SJSA1 (cell line): ENCODE data around the gene DPY19L2. TPM values are rescaled to one million over a fixed set of nuclear protein-coding genes. Genes with fewer than 3 reads are reported as not detected.
"Not testable (repeated sequence)": the region's sequence is repeated elsewhere in the genome, so short reads cannot be mapped to it uniquely, and the experiment has no call there.

Source experiments
- DNase-seq, 2 experiments: peaks; one replicate each; pipeline ENCODE4 v3.0.0-alpha.2; 2015 to 2020; ENCODE audit warnings: low spot score in 2 of 2, low read depth in 1 of 2
- H3K27ac ChIP-seq: fragments of 250-450 bp; sonication (Bioruptor Pico); 2 replicates; pipeline ENCODE4 v1.5.1; 2020; ENCODE audit warnings: mild to moderate bottlenecking, moderate library complexity
- H3K27me3 ChIP-seq: fragments of 250-450 bp; sonication (Bioruptor Pico); replicated peaks from 2 replicates; pipeline ENCODE4 v1.5.1; 2020; ENCODE audit warnings: mild to moderate bottlenecking, moderate library complexity
- H3K36me3 ChIP-seq: fragments of 250-450 bp; sonication (Bioruptor Pico); 2 replicates; pipeline ENCODE4 v1.5.1; 2020; ENCODE audit warnings: mild to moderate bottlenecking
- H3K4me1 ChIP-seq: fragments of 250-450 bp; sonication (Bioruptor Pico); replicated peaks from 2 replicates; pipeline ENCODE4 v1.6.1; 2021; ENCODE audit warnings: mild to moderate bottlenecking
- H3K4me3 ChIP-seq: fragments of 250-450 bp; sonication (Bioruptor Pico); 2 replicates; pipeline ENCODE4 v1.5.1; 2020; ENCODE audit warnings: mild to moderate bottlenecking
- H3K9me3 ChIP-seq: fragments of 250-450 bp; sonication (Bioruptor Pico); replicated peaks from 2 replicates; pipeline ENCODE4 v1.5.1; 2020; ENCODE audit warnings: mild to moderate bottlenecking
- total RNA-seq: library from RNA; depleted of rRNA; stranded (reverse); fragments of >200 nt; shearing (Covaris generic); gene quantifications from 2 replicates; pipeline ENCODE4 v1.2.3, GENCODE V29; 2014; rRNA removed

Gene DPY19L2
- 6.1 and 7.0 TPM in 2 replicates for total RNA-seq

DNA sequence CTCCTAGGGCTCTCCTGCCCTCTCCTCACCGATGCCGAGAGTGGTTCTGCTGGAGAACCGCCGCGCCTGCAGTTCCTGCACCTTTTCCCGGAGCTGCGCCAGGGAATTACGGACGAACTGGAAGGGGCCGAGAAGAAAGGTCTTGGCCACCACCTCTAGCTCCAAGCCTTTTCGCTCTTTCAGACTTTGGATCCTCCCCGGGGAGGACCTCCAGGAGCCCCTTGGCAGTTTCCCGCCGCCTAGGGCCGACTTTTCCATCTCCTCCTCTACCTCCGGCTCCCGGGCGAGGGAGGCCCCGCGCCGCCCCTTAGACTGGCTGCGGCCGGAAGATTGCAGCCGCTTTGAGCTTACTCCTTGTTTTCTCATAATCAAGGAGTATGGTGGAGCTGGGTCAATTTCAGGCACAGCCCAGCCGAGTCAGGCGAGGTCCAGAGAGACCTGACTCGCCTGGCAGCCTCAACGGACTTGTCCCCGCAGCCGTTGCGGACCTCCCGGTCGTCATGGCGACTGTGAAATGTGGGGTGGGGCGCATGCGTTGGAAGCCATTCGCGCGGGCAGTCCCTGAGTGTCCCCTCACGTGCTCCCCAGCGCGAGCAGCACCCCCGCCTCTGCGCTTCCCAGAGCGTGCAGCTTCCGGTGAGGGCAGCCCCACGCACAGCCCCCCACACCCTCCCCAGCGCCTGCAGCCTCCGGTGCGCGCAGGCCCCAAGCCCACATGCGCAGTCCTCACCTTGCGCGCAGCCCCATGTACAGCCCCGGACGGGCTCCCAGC, at the start of gene DPY19L2:
TSS of gene DPY19L2 (minus strand) at position 466 of the 772 bp plus-strand sequence. CDS start at position 366, 100 bp downstream.
- Histone ChIP-seq H3K27me3 (no peaks in the 10 kb centered on the region), H3K4me3 (peak within 1 kb of the TSS; percentile 74), H3K4me1 (no peaks in the 10 kb centered on the region), H3K9me3 (no peaks in the 10 kb centered on the region), H3K27ac (peak within 1 kb of the TSS; percentile 80), H3K36me3 (no peaks in the 10 kb centered on the region)
- DNase-seq: peak; percentile 69 to 81

DNA sequence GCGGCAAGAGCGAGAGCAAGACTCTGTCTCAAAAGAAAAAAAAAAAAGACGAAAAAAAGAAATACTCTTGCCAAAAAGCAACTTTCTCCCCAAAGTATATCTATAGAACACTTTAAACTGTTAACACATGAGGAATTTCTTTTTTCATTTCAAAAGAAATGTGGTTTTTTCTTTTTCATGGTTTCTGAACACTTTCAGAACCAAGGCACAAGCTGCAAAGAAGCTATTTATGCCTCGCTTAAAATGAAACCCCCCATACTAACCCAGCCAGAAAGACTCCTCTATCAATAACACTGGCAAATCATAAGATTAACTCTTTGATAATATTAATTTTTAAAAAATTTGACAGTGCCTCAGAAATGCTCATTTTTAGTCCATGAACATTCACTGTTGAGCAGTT, 48.6 kb upstream of the DPY19L2 start:
- H3K4me1 ChIP-seq, DNase-seq, H3K27me3 ChIP-seq, H3K9me3 ChIP-seq, H3K4me3 ChIP-seq, H3K27ac ChIP-seq, H3K36me3 ChIP-seq: not testable (repeated sequence)

DNA sequence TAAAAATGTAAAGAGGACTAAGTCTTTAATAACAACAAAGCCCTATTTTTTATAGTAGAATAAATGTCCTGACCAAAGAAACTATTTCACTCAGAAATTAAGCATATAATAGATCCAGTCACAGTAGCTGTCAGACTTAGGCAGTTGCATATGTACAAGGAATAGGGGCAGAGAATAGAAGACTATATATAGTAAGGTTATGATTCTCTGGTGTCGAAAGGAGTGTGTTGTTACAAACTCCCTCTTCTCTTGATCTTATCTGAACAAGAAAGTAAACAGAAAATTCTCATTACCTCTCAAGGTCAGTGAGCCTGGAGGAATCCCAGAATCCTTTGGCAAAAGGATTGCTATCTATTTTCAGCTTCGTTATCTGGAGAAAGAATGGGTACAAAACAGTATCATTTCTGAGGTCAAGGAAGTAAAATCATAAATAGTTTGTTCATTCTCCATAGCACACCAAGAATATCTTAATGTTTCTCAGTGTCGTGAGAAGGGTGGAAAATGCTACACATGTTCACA, 46.9 kb upstream of the DPY19L2 start:
- not testable (repeated sequence) for H3K4me3 ChIP-seq, H3K27ac ChIP-seq, H3K9me3 ChIP-seq, H3K4me1 ChIP-seq, DNase-seq, H3K36me3 ChIP-seq, H3K27me3 ChIP-seq

DNA sequence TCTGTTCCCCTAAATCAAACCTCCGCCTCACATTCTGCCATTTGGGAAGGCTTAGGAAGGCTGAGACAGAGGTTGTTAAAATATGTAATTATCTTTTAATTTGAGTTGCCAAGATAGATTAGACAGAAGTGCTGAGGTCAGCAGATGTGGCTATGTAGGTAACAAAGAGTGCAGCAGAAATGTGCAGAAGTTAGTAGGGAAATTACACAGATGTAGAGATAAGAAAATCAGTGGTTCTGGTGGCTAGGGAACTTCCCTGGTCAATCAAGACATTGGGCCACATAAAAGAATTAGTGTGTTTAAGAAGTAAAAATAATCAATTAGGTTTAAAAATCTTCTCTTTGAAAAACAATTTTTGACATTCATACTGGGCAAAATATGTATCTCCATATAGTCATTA, 46.1 kb upstream of the DPY19L2 start:
- DNase-seq, H3K27me3 ChIP-seq, H3K9me3 ChIP-seq, H3K27ac ChIP-seq, H3K4me1 ChIP-seq, H3K36me3 ChIP-seq, H3K4me3 ChIP-seq: not testable (repeated sequence)

GRCh38 chr12:63713681-63714075, 45.4 kb upstream of the DPY19L2 start:
- not testable (repeated sequence) for H3K4me1 ChIP-seq

GRCh38 chr12:63712979-63713680, 44.8 kb upstream of the DPY19L2 start:
- H3K9me3 ChIP-seq, H3K27ac ChIP-seq, H3K27me3 ChIP-seq, DNase-seq, H3K4me3 ChIP-seq, H3K4me1 ChIP-seq, H3K36me3 ChIP-seq: not testable (repeated sequence)

More at GRCh38 chr12:63713681-63714075, 45.4 kb upstream of the DPY19L2 start:
- not testable (repeated sequence) for DNase-seq, H3K9me3 ChIP-seq, H3K27ac ChIP-seq, H3K36me3 ChIP-seq, H3K27me3 ChIP-seq, H3K4me3 ChIP-seq

DNA sequence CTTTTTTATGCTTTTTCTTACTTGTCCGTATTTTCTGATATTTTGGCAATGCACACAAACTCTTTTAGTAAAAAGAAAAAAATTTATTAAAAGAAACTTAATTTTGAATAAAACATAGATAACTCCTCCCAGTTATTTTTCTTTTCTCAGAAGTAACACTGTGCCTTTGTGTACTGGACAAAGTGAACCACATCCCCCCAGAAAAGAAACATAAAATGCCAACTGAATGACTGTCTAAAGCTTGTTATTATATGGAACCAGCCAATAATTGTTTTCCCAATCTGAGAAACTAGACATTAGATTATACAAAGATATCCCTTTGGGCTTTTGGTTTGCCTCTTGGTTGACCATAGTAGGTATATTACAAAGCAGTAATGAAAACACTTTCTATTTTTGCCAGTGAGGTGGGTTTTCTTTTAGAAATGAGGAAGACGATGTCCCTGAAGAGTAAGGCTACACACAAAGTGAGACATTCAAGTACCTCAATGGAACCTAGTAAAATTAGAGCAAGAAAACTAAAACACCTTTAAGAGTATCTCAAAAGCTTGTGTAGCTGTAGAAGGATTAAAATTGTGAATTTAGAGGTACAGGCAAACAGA, 44.2 kb upstream of the DPY19L2 start:
- not testable (repeated sequence) for DNase-seq, H3K4me3 ChIP-seq, H3K27me3 ChIP-seq, H3K36me3 ChIP-seq, H3K9me3 ChIP-seq, H3K4me1 ChIP-seq, H3K27ac ChIP-seq

DNA sequence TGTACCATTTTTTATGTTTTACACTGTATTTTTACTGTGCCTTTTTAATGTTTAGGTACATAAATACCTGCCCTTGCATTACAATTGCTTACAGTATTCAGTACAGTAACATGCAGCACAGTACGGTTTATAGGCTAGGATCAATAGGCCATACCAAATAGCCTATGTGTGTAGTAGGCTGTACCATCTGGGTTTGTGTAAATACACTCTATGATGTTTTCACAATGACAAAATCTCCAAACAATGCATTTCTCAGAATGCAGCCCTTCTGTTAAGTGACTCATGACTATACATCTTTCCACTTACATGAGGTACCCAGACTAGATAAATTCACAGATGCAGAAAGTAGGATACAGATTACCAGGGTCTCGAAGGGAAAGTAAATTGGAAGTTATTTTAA, 43.0 kb upstream of the DPY19L2 start:
- H3K4me1 ChIP-seq, H3K4me3 ChIP-seq, H3K27me3 ChIP-seq, H3K9me3 ChIP-seq, H3K27ac ChIP-seq, H3K36me3 ChIP-seq, DNase-seq: not testable (repeated sequence)

DNA sequence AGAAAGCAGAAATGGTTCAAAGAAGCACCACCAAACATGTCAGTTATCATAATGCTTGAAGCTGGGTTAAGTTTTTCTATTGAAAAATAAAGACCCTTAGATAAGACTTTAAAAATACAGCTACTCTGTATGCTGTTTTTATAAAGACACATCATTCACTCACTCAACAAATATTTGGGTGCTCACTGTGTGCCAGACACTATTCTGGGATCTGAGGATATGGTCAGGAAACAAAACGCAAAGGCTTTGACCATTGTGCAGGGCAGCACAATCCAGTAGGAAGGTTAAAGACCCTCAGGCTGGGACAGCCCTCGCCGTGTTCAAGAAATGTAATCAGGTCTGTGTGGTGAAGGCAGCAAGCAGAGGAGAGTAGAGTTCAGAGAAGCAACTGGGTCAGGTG, 38.0 kb upstream of the DPY19L2 start:
- Histone ChIP-seq H3K27ac (no peak overlapping the region), H3K9me3 (no peaks in the 10 kb centered on the region), H3K4me1 (no peaks in the 10 kb centered on the region), H3K36me3 (no peaks in the 10 kb centered on the region), H3K27me3 (no peaks in the 10 kb centered on the region), H3K4me3 (no peak overlapping the region)
- DNase-seq: no peak

GRCh38 chr12:63699678-63700382, 31.5 kb upstream of the DPY19L2 start:
- H3K4me3 ChIP-seq, H3K4me1 ChIP-seq, H3K27me3 ChIP-seq, H3K36me3 ChIP-seq, H3K9me3 ChIP-seq, DNase-seq, H3K27ac ChIP-seq: not testable (repeated sequence)

DNA sequence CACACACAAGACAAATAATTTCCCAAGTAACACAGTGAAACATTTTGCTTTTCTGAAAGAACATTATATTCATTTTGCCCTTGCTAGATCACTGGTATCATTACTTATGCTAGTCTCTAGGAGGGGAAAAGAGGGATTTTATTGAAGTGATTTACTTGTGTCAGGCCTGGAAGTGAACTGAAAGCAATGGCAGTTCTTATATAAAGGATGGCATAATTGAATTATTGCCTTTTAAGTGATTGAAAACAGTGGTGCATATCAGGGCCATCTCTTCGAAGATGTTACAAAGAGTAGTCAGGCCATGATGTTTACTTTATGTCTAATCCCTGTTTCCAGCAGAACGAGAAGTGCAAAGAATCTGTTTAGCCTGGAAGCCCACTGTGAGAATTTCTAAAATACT, 30.7 kb upstream of the DPY19L2 start:
- H3K9me3 ChIP-seq, DNase-seq, H3K27me3 ChIP-seq: not testable (repeated sequence)

DNA sequence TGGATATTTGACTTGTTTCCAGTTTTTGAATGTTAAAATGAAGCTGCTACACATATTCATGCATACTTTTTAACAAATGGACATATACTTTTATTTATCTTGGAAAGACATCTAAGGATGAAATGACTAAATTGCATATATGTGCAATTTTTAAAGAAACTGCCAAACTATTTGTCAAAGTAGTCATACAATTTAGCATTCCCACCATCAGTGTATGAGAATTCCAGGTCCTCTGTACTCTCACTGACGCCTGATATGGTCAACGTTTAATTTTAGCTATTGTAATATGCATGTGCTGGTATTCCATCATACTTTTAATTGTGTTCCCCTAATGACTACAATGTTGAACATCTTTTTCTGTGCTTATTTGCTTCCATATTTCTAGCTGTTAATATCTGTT, 22.5 kb upstream of the DPY19L2 start:
- not testable (repeated sequence) for H3K27ac ChIP-seq, DNase-seq, H3K36me3 ChIP-seq, H3K4me3 ChIP-seq, H3K27me3 ChIP-seq, H3K4me1 ChIP-seq, H3K9me3 ChIP-seq

More for the DNA sequence above, 30.7 kb upstream of the DPY19L2 start:
- not testable (repeated sequence) for H3K4me1 ChIP-seq, H3K36me3 ChIP-seq, H3K4me3 ChIP-seq, H3K27ac ChIP-seq

DNA sequence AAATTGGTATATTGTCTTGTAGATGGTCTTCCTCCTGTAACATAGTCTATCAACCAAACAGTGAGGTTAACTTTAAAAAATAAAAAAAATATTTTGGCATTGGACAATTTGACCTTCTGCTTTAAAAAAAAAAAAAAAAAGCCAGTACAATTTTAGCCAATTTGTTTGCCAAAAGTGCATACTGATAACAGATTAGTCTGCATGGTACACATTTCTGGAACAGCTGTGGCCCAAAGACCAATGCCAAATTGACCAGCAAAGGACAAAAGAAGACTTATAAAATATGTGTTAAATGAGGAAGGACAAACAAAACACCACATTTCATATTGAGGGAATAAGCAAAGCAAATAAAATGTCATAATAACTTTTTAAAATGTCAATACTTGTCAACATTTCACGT, 20.8 kb upstream of the DPY19L2 start:
- H3K27ac ChIP-seq, H3K27me3 ChIP-seq, H3K36me3 ChIP-seq, H3K4me3 ChIP-seq, H3K4me1 ChIP-seq, DNase-seq, H3K9me3 ChIP-seq: not testable (repeated sequence)

DNA sequence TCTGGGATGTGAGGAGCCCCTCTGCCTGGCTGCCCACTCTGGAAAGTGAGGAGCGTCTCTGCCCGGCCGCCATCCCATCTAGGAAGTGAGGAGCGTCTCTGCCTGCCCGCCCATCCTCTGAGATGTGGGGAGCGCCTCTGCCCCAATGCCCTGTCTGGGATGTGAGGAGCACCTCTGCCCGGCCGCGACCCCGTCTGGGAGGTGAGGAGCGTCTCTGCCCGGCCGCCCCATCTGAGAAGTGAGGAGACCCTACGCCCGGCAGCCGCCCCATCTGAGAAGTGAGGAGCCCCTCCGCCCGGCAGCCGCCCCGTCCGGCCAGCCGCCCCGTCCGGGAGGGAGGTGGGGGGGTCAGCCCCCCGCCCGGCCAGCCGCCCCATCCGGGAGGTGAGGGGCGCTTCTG, 18.3 kb upstream of the DPY19L2 start:
- not testable (repeated sequence) for H3K27ac ChIP-seq, H3K4me3 ChIP-seq, H3K9me3 ChIP-seq, H3K4me1 ChIP-seq, DNase-seq, H3K36me3 ChIP-seq, H3K27me3 ChIP-seq
